ENCODE measurements around the gene EIF4G3.

Gene EIF4G3

DNA sequence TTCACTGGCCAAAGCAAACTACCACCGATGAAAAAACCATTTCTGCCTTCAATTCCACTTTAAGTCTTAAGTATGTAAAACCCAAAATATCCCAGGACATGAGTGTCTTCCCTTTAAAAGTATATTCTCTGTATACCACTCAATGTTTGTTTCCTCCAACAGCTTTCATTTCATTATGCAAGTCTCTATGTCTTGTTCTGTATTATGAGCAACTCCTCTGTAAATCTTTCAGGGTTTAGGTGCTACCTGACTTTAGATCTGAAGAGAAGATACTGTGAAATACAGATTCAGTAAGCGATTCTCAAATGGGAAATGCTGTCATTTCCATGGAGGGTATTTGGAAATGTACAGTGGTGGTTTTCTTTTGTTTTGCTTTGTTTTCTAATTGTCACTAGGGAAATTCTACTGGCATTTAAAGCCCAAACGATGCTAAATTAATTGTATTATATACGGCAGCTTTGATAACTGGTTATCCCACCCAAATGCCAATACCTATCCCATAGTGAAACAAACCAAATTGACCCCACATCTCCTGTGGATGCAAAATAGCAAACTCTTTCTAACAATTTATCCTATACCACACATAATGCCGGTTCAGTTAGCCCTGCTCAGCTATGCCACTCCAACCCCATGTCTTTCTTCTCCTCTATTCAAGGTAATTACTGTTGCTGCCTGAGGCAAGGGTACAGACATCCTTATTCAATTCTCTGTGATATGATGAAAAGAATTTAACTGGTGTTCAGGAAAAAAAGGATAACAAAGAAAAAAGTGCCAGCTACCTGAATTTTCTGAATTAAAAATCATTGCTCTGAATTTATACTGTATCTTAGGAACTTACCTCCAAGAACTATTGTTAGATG is 182.8 kb downstream of the EIF4G3 start:
- no peak for DNase-seq (ENCODE audit: low read depth in 3 of 3)

GRCh38 chr1:20992322-20993056 is 184.2 kb downstream of the EIF4G3 start:
- DNase-seq (ENCODE audit: low read depth in 3 of 3), result no peak

DNA sequence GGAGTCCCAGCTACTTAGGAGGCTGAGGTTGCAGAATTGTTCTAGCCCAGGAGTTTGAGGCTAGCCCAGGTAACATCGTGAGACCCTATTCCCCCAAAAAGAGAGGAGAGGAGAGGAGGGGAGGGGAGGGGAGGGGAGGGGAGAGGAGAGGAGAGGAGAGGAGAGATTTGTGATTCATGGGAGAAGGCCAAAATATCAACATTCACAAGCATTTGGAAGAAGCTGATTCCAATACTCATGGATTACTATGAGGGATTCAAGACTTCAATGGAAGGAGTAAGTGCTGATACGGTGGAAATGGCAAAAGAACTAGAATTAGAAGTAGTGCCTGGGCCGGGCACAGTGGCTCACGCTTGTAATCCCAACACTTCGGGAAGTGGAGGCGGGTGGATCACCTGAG is 187.8 kb downstream of the EIF4G3 start:
- DNase-seq (ENCODE audit: low read depth in 3 of 3), result no peak

DNA sequence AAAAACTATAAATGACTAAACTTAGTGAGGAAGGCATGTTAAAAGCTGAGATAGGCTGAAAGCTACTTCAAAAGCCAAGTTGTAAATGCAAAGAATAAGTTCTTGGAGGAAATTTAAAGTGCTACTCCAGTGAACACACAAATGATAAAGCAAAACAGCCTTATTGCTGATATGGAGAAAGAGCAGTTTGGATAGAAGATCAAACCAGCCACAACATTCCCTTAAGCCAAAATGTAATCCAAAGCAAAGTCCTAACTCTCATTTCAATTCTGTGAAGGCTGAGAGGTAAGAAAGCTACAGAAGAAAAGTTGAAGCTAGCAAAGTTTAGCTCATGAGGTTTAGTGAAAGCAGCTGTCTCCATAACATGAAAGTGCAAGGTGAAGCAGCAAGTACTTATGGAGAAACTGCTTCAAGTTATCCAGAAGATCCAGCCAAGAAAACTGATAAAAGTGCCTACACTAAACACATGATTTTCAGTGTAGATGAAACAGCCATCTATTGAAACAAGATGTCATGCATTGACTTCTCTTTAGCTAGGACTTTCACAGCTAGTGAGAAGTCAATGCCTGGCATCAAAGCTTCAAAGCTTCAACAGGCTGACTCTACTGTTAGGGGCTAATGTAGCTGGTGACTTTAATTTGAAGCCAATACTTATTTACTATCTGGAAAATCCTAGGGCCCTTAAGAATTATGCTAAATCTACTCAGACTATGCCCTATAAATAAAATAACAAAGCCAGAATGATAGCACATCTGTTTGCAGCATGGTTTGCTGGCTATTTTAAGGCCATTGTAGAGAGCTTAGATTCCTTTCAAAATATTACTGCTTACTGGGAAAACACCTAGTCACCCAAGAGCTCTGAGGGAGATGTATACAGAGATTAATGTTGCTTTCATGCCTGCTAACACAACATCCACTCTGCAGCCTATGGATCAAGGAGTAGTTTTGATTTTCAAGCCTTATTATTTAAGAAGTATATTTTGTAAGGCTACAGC is 188.6 kb downstream of the EIF4G3 start:
- DNase-seq (ENCODE audit: low read depth in 3 of 3), result no peak

DNA sequence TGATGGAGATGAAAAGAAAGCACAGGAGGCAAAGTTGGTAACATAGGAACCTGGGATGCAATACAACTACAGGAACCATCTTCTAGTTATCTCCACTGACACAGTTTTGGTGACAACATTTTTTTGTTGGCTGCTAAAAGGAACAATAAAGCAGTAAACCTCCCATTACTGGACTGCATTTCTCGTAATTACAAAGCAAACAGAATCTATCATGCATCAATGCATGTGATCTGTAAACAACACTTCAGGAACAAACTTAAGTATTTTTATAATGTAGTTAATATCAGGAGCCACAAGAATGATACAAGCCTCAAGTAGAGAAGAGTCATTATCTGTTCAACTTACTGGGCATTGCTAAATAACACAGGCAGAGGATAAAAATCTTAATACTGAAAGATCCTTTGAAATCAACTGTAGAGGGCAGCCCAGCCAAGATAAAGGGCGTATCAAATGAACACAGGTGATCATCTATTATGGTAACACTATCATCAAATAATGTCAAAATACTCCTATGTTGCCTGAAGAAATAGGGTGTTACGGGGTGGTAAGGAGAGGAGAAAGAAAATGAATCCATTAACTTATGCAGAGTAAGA is 193.3 kb downstream of the EIF4G3 start:
- DNase-seq (ENCODE audit: low read depth in 3 of 3), result no peak

GRCh38 chr1:20982316-20982715 is 194.4 kb downstream of the EIF4G3 start:
- no peak for DNase-seq (ENCODE audit: low read depth in 3 of 3)

GRCh38 chr1:20981915-20982314 is 194.8 kb downstream of the EIF4G3 start:
- DNase-seq (ENCODE audit: low read depth in 3 of 3), result no peak

- no peak for DNase-seq (ENCODE audit: low read depth in 3 of 3)
Measured at GRCh38 chr1:20980051-20980450, 196.6 kb downstream of the EIF4G3 start.

DNA sequence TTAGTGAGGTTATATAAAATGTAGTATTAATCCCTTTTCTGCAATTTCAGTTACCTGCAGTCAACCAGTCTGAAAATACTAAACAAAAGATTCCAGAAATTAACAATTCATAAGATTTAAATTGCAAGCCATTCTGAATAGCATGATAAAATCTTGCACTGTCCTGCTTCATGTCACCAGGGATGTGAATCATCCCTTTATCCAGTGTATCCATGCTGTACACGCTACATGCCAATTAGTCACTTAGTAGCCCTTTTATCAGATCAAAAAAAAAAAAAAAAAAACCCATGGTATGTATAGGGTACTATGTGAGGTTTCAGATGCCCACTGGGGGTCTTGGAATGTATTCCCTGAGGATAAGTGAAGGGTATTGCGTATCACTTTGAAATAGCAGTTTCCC is 198.3 kb downstream of the EIF4G3 start:
- DNase-seq (ENCODE audit: low read depth in 3 of 3), result no peak

GRCh38 chr1:20975668-20976067 is 201.0 kb downstream of the EIF4G3 start:
- no peak for DNase-seq (ENCODE audit: low read depth in 3 of 3)

- DNase-seq (ENCODE audit: low read depth in 3 of 3), result no peak
Measured at GRCh38 chr1:20974951-20975350, 201.7 kb downstream of the EIF4G3 start.

DNA sequence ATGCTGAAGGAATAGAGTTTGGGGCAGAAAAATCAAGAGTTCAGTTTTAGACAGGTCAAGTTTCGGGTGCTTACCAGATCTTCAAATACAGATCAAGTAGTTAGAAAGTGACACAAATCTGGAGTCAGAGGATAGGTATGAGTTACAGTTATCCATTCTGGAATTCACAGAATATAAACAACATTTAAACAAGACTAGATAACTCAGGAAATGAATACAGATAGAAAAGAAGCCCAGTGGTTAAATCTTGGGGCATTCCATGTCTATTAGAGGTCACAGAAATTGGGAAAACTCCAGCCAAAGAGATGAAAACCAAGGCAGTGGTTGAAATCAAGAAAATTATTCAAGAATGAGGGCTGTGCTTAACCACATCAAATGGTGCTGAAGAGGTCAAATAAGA is 202.6 kb downstream of the EIF4G3 start:
- DNase-seq (ENCODE audit: low read depth in 3 of 3), result no peak

DNA sequence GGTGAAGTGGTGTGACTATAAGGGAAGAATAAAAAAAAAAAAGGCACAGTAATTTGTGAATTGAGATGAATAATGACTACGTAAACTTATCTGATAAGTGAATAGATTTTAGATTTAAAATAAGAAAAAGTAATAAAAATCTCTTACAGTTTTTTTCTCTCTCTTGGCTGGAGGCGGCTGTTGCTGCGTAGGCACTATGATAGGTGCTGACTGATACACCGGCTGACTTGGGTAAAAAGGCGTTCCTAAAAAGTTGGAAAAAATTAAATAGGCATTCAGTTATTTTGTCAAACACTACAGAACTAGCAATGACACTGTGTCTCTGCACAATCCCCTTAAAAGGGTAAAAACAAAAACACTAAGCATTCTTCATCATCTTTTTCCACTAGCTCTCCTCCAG is 203.8 kb downstream of the EIF4G3 start:
- DNase-seq (ENCODE audit: low read depth in 3 of 3), result no peak

DNA sequence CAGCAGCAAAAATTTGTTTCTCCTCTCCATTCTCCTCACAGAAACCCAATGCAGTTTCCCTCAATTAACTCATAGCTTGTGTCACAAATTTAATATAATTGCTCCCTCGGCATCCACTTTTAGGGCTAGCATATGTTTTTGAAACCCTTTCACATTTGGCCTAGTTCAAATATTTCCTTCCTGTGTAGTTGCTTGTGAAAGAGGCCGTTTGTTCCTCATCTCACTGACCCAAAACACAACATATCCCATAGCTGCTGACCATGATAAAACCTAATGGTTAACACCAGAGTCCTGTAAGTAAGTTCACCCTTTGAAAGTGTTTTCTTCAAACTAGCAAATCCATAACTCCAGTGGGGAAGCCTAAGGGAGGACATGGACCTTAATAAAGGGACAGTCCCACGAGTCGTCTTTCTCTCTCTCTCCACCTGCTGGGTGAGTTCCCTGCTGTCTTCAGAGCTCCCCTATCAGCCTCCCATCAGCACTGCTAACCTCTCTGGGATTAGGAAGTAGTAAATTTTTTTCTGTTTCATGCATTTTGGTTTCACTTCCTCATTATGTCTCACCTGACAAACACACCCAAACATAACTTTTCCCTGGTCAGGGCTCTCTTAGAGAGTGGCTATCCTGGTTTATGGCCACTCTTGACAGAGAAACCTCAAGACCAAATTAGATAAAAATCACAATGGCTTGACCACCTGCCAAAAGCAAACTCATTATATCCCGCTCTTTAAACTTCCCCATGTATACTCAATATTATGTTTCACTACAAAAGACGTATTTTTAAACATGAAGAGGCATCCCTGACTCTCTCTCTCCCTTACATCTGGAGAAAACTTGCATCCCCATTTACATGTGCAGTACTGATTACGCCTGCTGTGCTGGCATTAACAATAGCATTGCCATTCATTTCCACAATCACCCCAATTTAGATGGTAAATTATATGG is 211.9 kb downstream of the EIF4G3 start:
- DNase-seq (ENCODE audit: low read depth in 3 of 3), result no peak

GRCh38 chr1:20962576-20963258 is 214.0 kb downstream of the EIF4G3 start:
- DNase-seq (ENCODE audit: low read depth in 3 of 3), result no peak

GRCh38 chr1:20958430-20958829 is 218.3 kb downstream of the EIF4G3 start:
- DNase-seq (ENCODE audit: low read depth in 3 of 3), result no peak

GRCh38 chr1:20956272-20956671 is 220.4 kb downstream of the EIF4G3 start:
- DNase-seq (ENCODE audit: low read depth in 3 of 3), result no peak

- no peak for DNase-seq (ENCODE audit: low read depth in 3 of 3)
Measured at GRCh38 chr1:20950679-20951078, 226.0 kb downstream of the EIF4G3 start.

- no peak for DNase-seq (ENCODE audit: low read depth in 3 of 3)
Measured at GRCh38 chr1:20949871-20950590, 226.7 kb downstream of the EIF4G3 start.
